Fibroblast of mammary gland (primary cell): ENCODE measurements around the gene MAFF.

Experiments
- DNase-seq: peaks from one replicate; pipeline ENCODE4 v3.0.0-alpha.2; 2010; ENCODE audit warnings: low read depth
- H3K4me3 ChIP-seq: 2 replicates; pipeline ENCODE4 v1.5.1; 2011; ENCODE audit warnings: low read depth, mild to moderate bottlenecking, low read length, moderate library complexity; ENCODE audit not compliant: control insufficient read depth
- TF ChIP-seq, protein P1 (sequence below): conservative IDR thresholded peaks from 2 replicates; pipeline ENCODE4 v1.5.1; 2011; ENCODE audit warnings: low read depth, low read length, inconsistent platforms; ENCODE audit not compliant: control insufficient read depth, insufficient read depth

Gene MAFF

GRCh38 chr22:38193580-38193979 is 8.2 kb upstream of the MAFF start:
- TF ChIP-seq, protein P1, sequence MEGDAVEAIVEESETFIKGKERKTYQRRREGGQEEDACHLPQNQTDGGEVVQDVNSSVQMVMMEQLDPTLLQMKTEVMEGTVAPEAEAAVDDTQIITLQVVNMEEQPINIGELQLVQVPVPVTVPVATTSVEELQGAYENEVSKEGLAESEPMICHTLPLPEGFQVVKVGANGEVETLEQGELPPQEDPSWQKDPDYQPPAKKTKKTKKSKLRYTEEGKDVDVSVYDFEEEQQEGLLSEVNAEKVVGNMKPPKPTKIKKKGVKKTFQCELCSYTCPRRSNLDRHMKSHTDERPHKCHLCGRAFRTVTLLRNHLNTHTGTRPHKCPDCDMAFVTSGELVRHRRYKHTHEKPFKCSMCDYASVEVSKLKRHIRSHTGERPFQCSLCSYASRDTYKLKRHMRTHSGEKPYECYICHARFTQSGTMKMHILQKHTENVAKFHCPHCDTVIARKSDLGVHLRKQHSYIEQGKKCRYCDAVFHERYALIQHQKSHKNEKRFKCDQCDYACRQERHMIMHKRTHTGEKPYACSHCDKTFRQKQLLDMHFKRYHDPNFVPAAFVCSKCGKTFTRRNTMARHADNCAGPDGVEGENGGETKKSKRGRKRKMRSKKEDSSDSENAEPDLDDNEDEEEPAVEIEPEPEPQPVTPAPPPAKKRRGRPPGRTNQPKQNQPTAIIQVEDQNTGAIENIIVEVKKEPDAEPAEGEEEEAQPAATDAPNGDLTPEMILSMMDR = no peak
- H3K4me3 ChIP-seq = no peak overlapping the region
- DNase-seq = no peak

GRCh38 chr22:38196791-38197419 is 4.9 kb upstream of the MAFF start:
- H3K4me3 ChIP-seq = no peak overlapping the region
- DNase-seq = no peak
- TF ChIP-seq, protein P1 = no peak

- TF ChIP-seq, protein P1 = no peak
- H3K4me3 ChIP-seq = no peak overlapping the region
- no peak for DNase-seq
These were observed 1.8 kb upstream of the MAFF start for GRCh38 chr22:38199826-38200559.

DNA sequence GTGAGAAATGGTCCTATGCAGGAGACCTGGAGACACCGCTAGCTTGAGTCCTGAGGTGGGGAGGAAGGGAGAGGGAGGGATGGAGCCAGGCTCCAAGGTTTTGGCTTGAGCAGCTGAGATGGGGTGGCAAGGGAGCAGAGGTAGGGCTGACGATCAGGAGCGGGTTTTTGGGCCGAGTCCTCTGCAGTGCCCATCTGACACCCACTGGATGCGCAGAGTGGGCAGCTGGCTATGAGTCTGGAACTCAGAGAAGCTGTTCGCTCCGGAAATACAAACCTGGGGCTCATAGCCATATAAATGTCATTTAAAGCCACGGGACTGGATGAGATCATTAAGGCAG is 453 bp upstream of the MAFF start:
- H3K4me3 ChIP-seq = peak overlapping the region; percentile 52
- TF ChIP-seq, protein P1 = no peak
- no peak for DNase-seq

- peak overlapping the region; percentile 78 for H3K4me3 ChIP-seq
- TF ChIP-seq, protein P1 = no peak
- DNase-seq = peak; percentile 92
These were observed 769 bp downstream of the MAFF start for GRCh38 chr22:38202437-38203089.

DNA sequence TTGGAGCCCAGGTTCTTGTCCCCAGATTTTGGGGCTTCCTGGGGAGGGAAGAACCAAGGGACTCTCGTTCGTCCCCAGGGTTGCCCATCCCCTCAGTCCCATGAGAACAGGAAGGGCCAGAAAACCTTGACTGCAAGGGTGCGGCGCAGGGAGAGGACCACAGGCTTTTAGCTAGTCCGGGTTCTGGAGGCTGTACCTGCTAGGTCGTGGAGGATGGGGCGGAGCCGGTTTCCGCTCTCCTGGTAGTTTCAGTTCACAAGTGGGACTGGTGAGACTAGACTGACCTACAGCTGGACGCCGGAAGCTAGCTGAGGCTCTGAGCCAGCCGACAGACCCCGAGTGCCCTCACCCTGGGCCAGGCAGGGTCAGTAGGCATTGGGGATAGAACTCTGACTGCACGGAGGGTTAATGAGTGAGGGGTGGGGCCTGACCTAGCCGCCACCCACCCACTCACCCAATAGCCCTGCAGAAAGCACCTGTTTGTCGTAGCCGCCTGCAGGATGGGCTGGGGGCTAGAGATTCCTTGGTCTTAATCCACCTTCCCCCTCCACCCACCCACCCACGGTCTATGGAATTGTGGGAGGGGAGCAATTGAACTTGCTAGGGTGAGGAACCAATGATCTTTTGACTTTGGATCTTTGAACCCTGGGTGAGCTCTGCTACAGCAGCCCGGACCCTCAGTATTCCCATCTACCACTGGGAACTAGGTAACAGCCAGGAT is 1.5 kb downstream of the MAFF start:
- H3K4me3 ChIP-seq = peak overlapping the region; percentile 78
- no peak for DNase-seq
- TF ChIP-seq, protein P1 = no peak
